ENCODE measurements around the gene MED15.
"Not testable (repeated sequence)": the region's sequence is repeated elsewhere in the genome, so short reads cannot be mapped to it uniquely, and the experiment has no call there.

The MED15 gene

DNA sequence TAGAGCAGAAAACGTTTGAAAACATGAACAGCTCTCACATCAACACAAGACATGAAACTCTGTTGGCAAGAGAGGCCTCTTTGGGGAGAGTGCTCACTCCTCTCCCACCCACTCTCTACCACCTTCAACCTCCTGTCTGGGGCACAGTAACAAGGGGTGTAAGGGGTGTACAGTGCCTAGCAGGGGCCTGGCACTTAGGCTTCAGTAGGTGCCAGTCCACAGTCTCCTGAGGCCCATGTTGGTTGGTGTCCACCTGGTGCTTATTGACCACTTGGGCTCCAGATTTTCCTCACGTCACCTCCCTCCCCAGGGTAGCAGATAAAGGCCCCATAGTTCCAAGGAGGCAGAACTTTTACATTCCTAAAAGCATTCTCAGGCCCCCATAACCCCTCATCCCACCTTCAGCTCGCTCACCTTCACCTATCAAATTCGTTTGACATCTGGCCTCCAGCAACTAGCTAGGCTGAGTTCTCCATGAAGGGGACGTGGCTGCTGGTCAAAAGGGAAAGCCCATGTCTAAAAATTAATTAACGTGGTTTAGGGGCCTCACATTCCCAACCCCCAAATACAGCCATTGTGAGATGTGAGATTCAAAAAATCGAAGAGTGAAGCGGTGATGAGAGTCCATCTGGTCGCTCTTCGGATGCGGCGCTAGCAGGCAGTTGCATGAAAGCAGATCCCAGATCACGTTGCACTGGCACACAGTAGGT, 712 bp upstream of the MED15 start:
- in situ Hi-C loops (cut with MboI; ENCODE audit: low pct_unique_long_range_greater_than_20kb, low sequenced_read_pairs), result loop anchor here (25.0 kb wide), 1 partner anchor 106 kb away; no protein-coding TSS in a partner anchor
- no peak for DNase-seq

DNA sequence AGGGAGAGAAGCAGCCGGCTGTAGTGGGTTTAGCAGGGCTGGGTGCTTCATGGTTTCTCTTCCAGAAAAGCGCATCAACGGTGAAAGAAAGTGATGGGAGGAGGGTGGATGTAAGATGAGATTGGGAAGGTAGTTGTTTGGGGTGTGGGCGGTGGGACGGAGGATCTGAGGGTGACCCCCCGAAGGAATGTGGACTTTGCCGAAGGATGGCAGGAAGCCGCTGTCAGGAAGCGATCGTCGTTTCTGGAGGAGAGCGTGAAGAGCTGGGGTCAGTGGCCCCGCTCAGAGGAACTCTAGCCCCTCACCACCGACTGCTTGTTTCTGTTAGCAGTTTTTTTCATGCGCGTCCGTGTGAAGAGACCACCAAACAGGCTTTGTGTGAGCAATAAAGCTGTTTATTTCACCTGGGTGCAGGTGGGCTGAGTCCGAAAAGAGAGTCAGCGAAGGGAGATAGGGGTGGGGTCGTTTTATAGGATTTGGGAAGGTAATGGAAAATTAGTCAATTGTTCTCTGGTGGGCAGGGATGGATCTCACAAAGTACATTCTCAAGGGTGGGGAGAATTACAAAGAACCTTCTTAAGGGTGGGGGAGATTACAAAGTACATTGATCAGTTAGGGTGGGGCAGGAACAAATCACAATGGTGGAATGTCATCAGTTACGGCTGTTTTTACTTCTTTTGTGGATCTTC, 801 bp downstream of the MED15 start:
- in situ Hi-C loops (cut with MboI; ENCODE audit: low pct_unique_long_range_greater_than_20kb, low sequenced_read_pairs), result loop anchor here (25.0 kb wide), 1 partner anchor 104 kb away; no protein-coding TSS in a partner anchor
- not testable (repeated sequence) for DNase-seq

DNA sequence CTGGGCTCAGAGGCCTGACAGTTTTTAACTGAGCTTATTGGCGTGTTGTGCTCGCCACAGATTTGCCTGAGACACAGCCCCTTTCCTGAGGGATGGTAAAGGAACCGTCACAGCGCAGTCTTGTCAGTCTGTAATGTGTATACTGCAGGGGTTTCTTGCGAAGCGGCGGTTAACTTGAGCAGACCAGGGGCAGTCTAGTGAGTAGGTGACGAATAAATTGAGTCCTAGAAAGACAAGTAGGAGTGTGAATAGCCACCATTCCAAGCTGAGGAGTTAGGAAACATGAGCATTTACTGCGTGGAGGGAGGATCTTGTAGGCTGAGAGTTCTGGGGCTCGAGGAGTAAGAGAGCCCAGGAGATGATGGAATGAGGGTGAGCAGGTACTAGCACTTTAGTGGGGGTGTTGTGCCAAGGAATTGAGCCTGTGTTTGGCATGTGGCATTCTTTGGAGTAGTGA, 1.4 kb downstream of the MED15 start:
- in situ Hi-C loops (cut with MboI; ENCODE audit: low pct_unique_long_range_greater_than_20kb, low sequenced_read_pairs), result loop anchor here (25.0 kb wide), 1 partner anchor 103 kb away; no protein-coding TSS in a partner anchor
- no peak for DNase-seq

DNA sequence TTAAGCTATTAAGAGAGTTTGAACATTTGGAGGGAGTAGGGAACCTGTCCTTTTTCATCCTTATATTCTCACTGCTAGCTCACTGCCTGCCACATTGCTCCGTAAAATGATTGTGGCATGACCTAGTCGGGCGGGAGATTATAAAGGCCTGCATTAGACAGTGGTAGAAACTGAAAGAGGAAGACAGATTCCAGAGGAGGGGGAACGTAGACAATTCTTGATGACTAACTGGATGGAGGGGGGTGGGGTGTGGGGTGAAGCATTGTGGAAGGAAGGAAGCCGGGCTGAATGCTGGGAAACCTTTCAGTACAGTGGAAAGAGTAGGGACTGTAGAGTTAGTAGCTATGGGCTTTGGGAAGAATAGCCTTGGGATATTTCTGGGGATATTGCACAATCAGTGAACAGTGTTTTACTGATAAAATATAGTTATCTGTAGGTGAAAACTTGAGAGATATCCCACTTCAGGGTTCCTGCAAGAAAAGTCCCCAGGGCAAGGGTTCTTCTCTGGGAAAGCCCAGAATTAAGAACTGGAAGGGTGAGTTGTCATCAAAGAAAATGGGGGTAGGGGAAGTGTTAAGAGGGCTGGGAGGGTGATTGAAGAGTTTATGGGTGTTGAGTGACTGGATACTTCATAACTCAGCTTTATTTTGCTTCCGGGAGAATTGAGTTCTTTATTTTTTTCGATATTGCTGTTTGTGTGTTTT, 2.1 kb downstream of the MED15 start:
- DNase-seq, result peak; percentile 87
- in situ Hi-C loops (cut with MboI; ENCODE audit: low pct_unique_long_range_greater_than_20kb, low sequenced_read_pairs), result loop anchor here (25.0 kb wide), 1 partner anchor 103 kb away; no protein-coding TSS in a partner anchor

DNA sequence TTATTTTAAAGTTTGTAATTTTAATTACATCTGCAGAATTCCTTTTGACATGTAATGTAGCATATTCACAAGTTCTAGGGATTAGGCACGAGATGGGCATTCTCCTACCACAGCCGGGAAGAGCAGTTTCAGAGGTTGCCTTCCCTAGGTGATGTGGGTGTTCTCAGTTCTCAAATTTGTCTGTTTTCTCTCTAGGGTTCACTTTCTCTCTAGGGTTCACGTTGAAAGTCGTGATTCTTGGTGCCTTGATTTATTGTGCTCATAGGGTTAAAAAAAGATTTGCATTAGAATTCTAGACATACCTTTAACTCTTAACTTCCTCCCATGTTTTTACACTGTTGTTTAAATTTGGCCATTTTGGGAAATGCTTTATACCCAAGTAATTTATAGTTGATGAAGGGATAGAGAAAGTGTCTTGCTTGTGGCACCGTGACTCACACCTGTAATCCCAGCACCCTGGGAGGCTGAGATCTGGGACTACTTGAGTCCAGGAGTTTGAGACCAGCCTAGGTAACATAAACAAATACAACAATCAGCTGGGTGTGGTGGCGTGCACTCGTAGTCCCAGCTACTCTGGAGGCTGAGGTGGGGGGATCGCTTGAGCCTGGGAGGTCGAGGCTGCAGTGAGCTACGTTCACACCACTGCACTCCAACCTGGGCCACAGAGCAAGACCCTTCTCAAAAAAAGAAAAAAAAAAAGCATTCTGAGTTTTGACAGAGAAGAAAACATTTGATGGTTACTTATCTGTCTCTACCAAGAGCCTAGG, 3.6 kb downstream of the MED15 start:
- DNase-seq, result no peak
- in situ Hi-C loops (cut with MboI; ENCODE audit: low pct_unique_long_range_greater_than_20kb, low sequenced_read_pairs), result loop anchor here (25.0 kb wide), 1 partner anchor 101 kb away; no protein-coding TSS in a partner anchor

DNA sequence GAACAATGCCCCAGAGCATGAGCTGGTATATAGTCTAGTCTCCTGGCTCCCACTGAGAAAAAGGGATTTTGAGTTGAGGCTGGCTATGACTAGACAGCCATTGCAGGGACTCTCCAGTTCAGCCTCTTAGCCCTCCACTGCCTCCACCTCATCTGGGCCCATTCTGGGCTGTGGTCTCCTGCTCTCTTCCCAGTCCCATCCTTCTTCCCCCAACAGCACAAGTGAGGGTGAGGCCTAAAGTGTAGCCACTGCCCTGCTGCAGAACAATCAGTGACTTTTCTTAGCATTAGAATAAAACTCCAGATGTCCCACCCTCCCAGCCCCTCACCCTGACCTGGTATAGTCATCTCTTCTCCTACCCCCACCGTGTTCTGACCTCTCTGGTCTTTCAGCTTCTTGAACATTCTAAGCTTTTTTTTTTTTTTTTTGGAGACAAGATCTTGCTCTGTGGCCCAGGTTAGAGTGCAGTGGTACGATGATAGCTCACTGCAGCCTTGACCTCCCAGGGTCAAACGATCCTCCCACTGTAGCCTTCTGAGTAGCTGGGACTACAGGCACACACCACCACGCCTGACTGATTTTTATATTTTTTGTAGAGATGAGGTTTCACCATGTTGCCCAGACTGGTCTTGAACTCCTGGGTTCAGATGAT, 4.3 kb downstream of the MED15 start:
- in situ Hi-C loops (cut with MboI; ENCODE audit: low pct_unique_long_range_greater_than_20kb, low sequenced_read_pairs), result loop anchor here (25.0 kb wide), 1 partner anchor 101 kb away; no protein-coding TSS in a partner anchor
- no peak for DNase-seq

DNA sequence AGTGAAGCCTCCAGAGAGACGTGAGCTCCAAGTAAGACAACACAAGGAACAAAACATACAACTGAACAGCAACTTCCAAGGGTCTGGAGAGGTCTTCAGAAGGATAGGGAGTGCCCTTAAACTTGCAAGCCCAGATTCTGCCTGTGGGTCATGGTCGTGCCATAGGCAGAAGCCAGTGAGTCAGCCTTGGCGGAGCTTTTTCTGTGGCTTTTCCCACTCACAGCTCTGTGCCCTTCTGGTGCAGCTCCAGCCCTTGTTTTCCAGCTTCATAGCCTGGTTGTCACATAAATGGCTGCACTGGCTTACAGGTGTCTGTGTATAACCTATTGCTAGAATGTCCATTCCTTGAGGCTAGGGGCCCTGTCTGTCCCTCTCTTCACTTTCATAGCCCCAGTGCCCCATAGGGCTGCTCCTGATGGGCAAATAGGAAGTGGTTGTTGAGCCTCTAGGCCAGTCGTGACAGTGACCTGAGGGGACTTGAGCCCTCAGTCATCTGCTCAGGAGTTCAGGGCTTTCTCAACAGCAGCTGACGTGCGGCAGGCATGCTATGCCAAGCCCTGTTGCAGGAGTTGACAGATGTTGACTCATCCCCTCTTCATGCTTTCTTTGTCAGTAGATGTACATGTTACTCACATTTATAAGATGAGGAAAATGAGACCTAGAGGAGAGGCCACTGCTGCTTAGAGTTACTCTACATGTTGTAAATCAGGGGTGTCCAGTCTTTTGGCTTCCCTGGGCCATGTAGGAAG, 7.4 kb downstream of the MED15 start:
- in situ Hi-C loops (cut with MboI; ENCODE audit: low pct_unique_long_range_greater_than_20kb, low sequenced_read_pairs), result loop anchor here (25.0 kb wide), 1 partner anchor 97 kb away; no protein-coding TSS in a partner anchor
- no peak for DNase-seq

DNA sequence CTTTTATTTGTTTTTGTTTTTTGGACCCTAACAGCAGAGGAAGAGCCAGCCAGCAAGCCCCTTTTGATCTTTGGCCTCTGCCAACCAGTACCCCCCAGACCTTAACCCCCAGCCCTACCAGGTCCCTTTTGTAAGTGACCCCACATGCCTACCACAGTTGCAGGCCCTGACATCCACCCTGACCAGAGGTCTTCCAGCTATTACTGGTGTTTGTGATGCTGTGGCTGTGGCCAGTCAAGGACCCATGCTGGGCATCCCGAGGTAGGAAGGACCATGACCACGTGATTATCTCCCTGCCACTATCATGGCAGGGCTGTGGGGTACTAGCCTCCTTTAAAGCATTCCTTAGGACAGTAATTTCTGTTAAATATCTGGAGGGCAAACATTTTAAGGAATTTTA, 9.0 kb downstream of the MED15 start:
- no peak for DNase-seq
- in situ Hi-C loops (cut with MboI; ENCODE audit: low pct_unique_long_range_greater_than_20kb, low sequenced_read_pairs), result loop anchor here (25.0 kb wide), 1 partner anchor 96 kb away; no protein-coding TSS in a partner anchor

DNA sequence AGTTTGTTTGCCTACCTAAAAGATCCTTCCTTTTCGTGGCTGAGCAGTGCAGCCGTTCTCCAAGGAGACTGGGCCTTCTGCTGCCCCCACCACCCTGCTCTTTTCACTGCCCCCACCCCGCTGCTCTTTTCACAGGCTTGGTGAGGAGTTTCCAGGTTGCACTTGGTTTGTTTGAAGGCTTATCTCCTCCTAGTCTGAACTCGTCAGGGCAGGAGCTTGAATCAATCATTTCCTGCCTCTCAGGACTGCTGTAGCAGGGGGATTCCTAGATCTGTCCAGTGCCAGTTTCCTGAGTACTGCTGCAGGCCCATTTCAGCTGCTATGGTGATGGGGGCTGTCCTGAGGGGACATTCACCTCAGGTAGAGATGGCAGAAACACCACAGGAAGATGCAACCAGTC, 10.0 kb downstream of the MED15 start:
- DNase-seq, result no peak
- in situ Hi-C loops (cut with MboI; ENCODE audit: low pct_unique_long_range_greater_than_20kb, low sequenced_read_pairs), result loop anchor here (25.0 kb wide), 1 partner anchor 95 kb away; no protein-coding TSS in a partner anchor

DNA sequence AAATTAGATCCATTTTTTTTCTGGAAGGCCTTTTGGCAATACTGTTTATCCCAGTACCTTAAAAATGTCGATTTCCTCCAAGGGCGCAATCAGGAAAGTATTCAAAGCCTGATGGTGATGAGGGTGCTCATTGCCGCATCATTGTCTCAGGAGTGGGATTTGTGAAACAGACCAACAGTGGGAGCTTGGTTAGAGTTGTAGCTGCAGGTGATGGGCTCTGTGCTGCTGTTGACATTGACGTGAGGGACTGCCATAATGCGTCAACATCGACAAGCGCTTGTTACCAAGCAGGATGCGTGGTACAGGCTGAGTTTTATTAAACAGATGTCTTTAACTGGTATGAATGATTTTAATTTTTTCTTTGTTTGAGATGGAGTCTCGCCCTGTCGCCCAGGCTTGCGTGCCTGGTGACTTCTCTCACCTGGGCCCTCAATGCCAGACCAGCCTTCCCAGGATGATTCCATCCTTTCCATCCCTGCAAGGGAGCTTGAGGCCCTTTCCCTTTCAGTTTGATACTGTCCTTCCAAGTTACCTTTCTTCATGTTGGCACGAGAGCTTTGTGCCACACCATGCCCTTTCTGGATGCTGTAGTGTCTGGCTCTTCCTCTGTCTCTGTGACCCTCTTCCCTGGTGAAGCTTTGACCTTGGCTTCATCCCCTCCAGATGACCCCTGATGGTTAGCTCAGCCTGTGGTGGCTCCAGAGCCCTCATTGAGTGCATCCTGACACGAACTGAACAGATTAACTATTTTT, 10.6 kb downstream of the MED15 start:
- in situ Hi-C loops (cut with MboI; ENCODE audit: low pct_unique_long_range_greater_than_20kb, low sequenced_read_pairs), result loop anchor here (25.0 kb wide), 1 partner anchor 94 kb away; no protein-coding TSS in a partner anchor

DNA sequence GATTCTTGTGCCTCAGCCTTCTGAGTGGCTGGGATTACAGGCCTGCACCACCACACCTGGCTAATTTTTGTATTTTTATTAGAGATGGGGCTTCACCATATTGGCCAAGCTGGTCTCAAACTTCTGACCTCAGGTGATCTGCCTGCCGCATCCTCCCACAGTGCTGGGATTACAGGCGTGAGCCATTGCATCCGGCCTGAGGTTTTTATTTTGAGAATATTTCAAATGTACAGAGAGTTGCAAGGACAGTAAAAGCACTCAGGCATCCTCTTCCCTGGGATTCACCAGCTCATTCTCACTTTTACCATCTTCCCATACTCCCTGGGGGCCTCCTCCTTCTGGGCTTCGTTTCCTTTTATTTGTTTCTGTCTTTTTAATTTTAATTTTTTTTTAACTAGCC, 12.1 kb downstream of the MED15 start:
- in situ Hi-C loops (cut with MboI; ENCODE audit: low pct_unique_long_range_greater_than_20kb, low sequenced_read_pairs), result loop anchor here (25.0 kb wide), 1 partner anchor 93 kb away; no protein-coding TSS in a partner anchor

More for the DNA sequence above, 10.6 kb downstream of the MED15 start:
- no peak for DNase-seq

DNA sequence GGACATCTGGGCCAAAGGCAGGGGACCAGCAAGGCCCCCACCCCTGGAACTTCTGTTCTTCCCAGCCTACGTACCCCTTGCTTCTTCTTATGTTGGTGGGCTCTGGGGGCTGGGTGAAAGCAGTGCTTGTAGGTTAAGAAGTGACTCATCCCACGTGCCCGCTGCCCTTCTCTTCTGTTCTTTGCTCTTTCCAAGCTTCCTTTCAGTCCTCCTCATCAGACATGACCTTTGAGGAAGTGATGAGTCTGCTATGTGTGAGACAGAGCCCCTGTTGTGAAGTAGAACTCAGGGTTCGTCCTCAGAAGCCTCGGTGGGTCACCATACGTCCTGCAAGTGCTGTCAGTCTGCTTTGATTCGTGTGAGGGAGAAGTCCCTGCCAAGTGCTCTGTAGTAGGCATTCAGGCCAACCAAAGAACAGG, 12.7 kb downstream of the MED15 start:
- DNase-seq, result no peak
- in situ Hi-C loops (cut with MboI; ENCODE audit: low pct_unique_long_range_greater_than_20kb, low sequenced_read_pairs), result loop anchor here (25.0 kb wide), 1 partner anchor 92 kb away; no protein-coding TSS in a partner anchor

More for the DNA sequence above, 12.1 kb downstream of the MED15 start:
- no peak for DNase-seq

DNA sequence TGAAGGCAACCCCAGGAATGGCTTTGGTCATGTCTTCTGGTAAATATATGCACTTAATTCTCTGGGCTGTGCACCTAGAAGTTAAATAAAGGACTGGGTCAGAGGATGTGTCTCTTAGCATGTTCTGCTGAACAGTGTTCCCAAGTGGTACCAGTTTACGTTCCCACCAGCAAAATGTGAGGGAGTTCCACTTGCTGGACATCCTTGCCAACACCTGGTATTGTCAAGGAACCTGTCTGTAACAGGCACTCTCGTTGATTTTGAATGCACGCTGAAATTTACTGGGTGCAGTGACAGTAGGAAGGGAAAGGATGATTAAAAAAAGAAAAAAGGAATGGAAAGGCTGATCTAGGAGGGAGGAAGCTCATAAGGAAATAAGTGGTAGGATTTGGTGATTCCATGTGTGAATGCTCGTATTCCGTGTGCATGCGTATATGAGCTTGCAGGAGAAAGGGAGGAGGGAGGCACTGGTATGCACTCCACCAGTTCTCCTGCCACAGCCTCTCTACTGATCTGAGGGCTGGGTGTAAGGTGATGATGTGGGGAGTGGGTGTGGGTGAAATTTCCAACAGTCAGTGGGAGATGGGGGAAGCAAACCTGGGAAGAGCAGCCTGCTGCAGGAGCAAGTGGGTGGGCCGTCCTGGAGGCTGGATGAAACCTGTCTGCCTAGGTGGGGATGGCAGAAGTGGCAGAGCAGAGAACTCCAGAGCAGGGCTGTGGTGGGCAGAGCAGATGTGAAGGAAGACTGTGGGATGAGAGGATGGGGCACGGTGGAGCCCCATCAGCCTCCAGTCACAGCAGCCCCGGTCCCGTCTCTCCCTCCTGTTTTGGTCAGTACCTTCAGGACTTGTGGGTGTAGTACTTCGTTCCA, 15.0 kb downstream of the MED15 start:
- in situ Hi-C loops (cut with MboI; ENCODE audit: low pct_unique_long_range_greater_than_20kb, low sequenced_read_pairs), result loop anchor here (25.0 kb wide), 1 partner anchor 90 kb away; no protein-coding TSS in a partner anchor
- no peak for DNase-seq

DNA sequence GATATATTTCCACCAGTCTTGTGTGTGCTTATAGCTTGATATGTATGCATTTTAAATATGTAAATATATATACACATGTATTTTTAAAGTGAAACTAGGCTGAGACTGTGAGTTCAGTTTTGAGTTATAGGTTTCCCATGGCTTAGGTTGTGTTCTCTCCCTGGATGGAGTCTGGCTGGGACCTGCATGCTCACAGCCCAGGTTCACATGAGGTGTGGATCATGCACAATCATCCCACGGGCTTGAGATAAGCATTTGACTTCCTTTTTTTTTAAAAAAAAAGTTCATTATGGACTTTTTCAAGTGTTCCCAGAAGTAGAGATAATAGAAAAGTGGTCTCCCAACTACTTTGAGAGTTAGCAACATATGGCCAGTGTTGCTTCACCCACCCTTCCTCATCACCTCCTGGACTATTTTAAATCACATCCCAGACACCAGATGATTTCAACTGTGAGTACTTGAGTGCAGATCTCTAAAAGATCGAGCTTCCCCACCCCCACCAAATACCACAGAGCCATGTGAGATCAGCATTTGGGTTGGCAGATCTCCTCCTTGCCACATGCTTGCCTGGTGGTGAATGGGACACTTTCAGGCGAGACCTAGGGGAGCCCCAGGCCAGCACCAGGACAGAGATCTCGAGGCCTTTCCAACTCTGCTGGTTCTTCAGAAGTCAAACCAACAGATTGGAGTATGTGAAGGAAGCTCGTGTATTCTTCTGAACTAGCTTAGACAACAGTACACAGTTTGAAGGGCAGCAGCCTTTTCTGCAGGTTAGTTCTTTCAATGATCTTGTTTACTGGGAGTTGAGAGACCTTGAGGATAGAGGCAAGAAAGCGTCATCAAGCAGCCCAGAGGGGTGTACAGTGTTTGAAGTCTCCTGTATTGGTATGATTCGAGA, 15.9 kb downstream of the MED15 start:
- DNase-seq, result peak; percentile 59
- in situ Hi-C loops (cut with MboI; ENCODE audit: low pct_unique_long_range_greater_than_20kb, low sequenced_read_pairs), result loop anchor here (25.0 kb wide), 1 partner anchor 89 kb away; no protein-coding TSS in a partner anchor

Measured in KBM-7 (cell line).